HepG2 (cell line): ENCODE results near the gene ZBTB32. TPM values are rescaled to one million over a fixed set of nuclear protein-coding genes. Genes with fewer than 3 reads are reported as not detected.

Source experiments
- AHDC1 ChIP-seq: sonication (generic); formaldehyde crosslinking; IDR thresholded peaks from 2 replicates; pipeline ENCODE4 v1.5.1; 2020; ENCODE audit warnings: mild to moderate bottlenecking, missing genetic modification reagents, borderline replicate concordance
- CSRNP2 ChIP-seq: sonication (generic); formaldehyde crosslinking; conservative IDR thresholded peaks from 2 replicates; pipeline ENCODE4 v1.8.0; 2022; ENCODE audit warnings: low read depth, missing genetic modification reagents
- DRAP1 ChIP-seq: IDR thresholded peaks from 2 replicates; pipeline ENCODE4 v1.6.1; 2016; ENCODE audit warnings: missing genetic modification reagents, missing compliant biosample characterization
- FUBP1 ChIP-seq: sonication (generic); formaldehyde crosslinking; IDR thresholded peaks from 2 replicates; pipeline ENCODE4 v1.5.1; 2020; ENCODE audit warnings: missing genetic modification reagents, mild to moderate bottlenecking, borderline replicate concordance
- MED13 ChIP-seq: sonication (generic); formaldehyde crosslinking; IDR thresholded peaks from 2 replicates; pipeline ENCODE4 v1.5.0; 2020; ENCODE audit warnings: missing genetic modification reagents
- MYC ChIP-seq: sonication (generic); formaldehyde crosslinking; IDR thresholded peaks from 2 replicates; pipeline ENCODE4 v1.9.0; 2021; ENCODE audit warnings: missing genetic modification reagents, borderline replicate concordance
- NFYB ChIP-seq: sonication (generic); formaldehyde crosslinking; IDR thresholded peaks from 2 replicates; pipeline ENCODE4 v1.4.0; 2020; ENCODE audit warnings: missing genetic modification reagents
- RBM39 ChIP-seq: fragments of 200-400 bp; formaldehyde crosslinking; IDR thresholded peaks from one replicate; pipeline ENCODE4 v1.6.1; 2018; ENCODE audit warnings: antibody characterized with exemption, mild to moderate bottlenecking, low read depth, low read length; ENCODE audit not compliant: poor library complexity, severe bottlenecking
- REST ChIP-seq, 2 experiments: IDR thresholded peaks; 2 replicates each; pipeline ENCODE4 v1.6.1; 2011 to 2012; ENCODE audit warnings: low read length in 2 of 2, borderline replicate concordance in 1 of 2, low read depth in 1 of 2, mild to moderate bottlenecking in 1 of 2, moderate library complexity in 1 of 2
- RXRA ChIP-seq: sonication (generic); formaldehyde crosslinking; IDR thresholded peaks from 2 replicates; pipeline ENCODE4 v1.5.1; 2020; ENCODE audit warnings: missing genetic modification reagents
- SMAD3 ChIP-seq: sonication (generic); formaldehyde crosslinking; IDR thresholded peaks from 2 replicates; pipeline ENCODE4 v1.4.0; 2020; ENCODE audit warnings: missing genetic modification reagents
- SSRP1 ChIP-seq: IDR thresholded peaks from 2 replicates; pipeline ENCODE4 v1.6.1; 2016; ENCODE audit warnings: control low read depth
- ZNF274 ChIP-seq: sonication (generic); formaldehyde crosslinking; IDR thresholded peaks from 2 replicates; pipeline ENCODE4 v1.5.1; 2020; ENCODE audit warnings: mild to moderate bottlenecking, missing genetic modification reagents
- ZNF652 ChIP-seq: IDR thresholded peaks from 2 replicates; pipeline ENCODE4 v1.6.1; 2016; ENCODE audit warnings: low read depth, borderline replicate concordance
- ZNF790 ChIP-seq: sonication (generic); formaldehyde crosslinking; IDR thresholded peaks from 2 replicates; pipeline ENCODE4 v1.8.0; 2022; ENCODE audit warnings: missing genetic modification reagents, mild to moderate bottlenecking, borderline replicate concordance
- polyA plus RNA-seq, 8 experiments: library from polyadenylated mRNA; depleted of rRNA in 3 of 8; stranded (reverse) in 7 of 8; unstranded in 1 of 8; fragments of >200 nt; fragmentation: Illumina TruSeq in 4 of 8; extraction: Trizol in 4 of 8; gene quantifications; 2 replicates each; pipeline versions ENCODE4 v1.2.1 to v1.2.3, GENCODE V29; 2011 to 2016; ENCODE audit warnings: low read depth in 4 of 8, missing spikeins in 1 of 8, mixed read lengths in 1 of 8; ENCODE audit not compliant: insufficient read depth in 1 of 8
- total RNA-seq, 5 experiments: library from RNA; depleted of rRNA; stranded (reverse); fragments of >200 nt; fragmentation: Illumina TruSeq; extraction: Trizol; gene quantifications; 2 replicates each; pipeline ENCODE4 v1.2.3, GENCODE V29; 2016; ENCODE audit warnings: low read depth in 1 of 5

Gene ZBTB32
- total and polyA plus RNA-seq, 2 of the 13 experiments (the other 11 are each of a cell fraction or from before 2014, with no cell fraction given), result not detected

- TF ChIP-seq AHDC1 (CRISPR knock-in tag), result no peak
- peak; percentile 23; the same call in 1 of the 2 replicates for TF ChIP-seq MYC (CRISPR knock-in tag)
- TF ChIP-seq REST (IDR thresholded peaks at IDR 0.05; ENCODE audit: borderline replicate concordance in 1 of 2, low read depth in 1 of 2, low read length in 2 of 2), result no peak
- no peak for TF ChIP-seq CSRNP2 (CRISPR knock-in tag)
- TF ChIP-seq ZNF652, result no peak
- no peak; the same call in none of the 2 replicates for TF ChIP-seq DRAP1 (CRISPR knock-in tag)
- TF ChIP-seq SSRP1 (CRISPR knock-in tag), result no peak
- peak; percentile 55; the same call in 1 of the 2 replicates for TF ChIP-seq SMAD3 (CRISPR knock-in tag)
- no peak for TF ChIP-seq FUBP1
- peak; percentile 100 for TF ChIP-seq NFYB
- TF ChIP-seq MED13 (CRISPR knock-in tag), result no peak
- TF ChIP-seq RBM39, result no peak
- TF ChIP-seq RXRA (CRISPR knock-in tag), result 0 out of 2 replicates have a peak, but pooled peaks have one; percentile 51
- peak; percentile 72; the same call in 1 of the 2 replicates for TF ChIP-seq ZNF274 (CRISPR knock-in tag)
- no peak for TF ChIP-seq ZNF790 (CRISPR knock-in tag)
Observed at GRCh38 chr19:35702223-35703012, 1.9 kb upstream of the ZBTB32 start (continued).
